ENCODE data around the gene COG1.

Gene COG1

DNA sequence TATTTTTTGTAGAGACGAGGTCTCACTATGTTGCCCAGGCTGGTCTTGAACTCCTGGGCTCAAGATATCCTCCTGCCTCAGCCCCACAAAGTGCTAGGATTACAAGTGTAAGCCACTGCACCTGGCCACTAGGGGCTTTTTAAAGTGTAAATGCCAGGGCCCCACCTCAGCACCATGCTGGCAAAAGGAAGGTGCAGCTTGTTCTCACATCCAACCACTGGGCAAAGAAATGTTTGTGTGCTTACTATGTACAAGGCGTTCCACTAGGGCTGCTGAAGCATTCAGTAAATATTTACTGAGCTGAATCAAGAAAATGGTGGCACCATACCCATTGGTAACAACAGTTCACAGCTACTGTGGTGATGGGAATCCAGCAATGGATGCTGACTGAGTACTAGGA is 22.6 kb downstream of the COG1 start:
- Histone ChIP-seq H3K36me3 (ENCODE audit: control insufficient read depth, insufficient read depth, low read length) (no peaks in the 10 kb centered on the region), H3K27me3 (ENCODE audit: control insufficient read depth, insufficient read depth, low read length) (no peaks in the 10 kb centered on the region), H3K9me3 (ENCODE audit: control insufficient read depth, low read length) (no peaks in the 10 kb centered on the region), H3K4me3 (ENCODE audit: low read depth, low read length) (no peak overlapping the region), H3K4me2 (ENCODE audit: low read length) (no peak overlapping the region), H2AFZ (no peak overlapping the region), H3K27ac (no peak overlapping the region), H3K4me1 (no peaks in the 10 kb centered on the region), H3K79me2 (peaks cover 16% of the 10 kb centered on the region), H3K9ac (no peak overlapping the region)
- TF ChIP-seq, protein P1, sequence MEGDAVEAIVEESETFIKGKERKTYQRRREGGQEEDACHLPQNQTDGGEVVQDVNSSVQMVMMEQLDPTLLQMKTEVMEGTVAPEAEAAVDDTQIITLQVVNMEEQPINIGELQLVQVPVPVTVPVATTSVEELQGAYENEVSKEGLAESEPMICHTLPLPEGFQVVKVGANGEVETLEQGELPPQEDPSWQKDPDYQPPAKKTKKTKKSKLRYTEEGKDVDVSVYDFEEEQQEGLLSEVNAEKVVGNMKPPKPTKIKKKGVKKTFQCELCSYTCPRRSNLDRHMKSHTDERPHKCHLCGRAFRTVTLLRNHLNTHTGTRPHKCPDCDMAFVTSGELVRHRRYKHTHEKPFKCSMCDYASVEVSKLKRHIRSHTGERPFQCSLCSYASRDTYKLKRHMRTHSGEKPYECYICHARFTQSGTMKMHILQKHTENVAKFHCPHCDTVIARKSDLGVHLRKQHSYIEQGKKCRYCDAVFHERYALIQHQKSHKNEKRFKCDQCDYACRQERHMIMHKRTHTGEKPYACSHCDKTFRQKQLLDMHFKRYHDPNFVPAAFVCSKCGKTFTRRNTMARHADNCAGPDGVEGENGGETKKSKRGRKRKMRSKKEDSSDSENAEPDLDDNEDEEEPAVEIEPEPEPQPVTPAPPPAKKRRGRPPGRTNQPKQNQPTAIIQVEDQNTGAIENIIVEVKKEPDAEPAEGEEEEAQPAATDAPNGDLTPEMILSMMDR (IDR thresholded peaks at IDR 0.05): no peak

DNA sequence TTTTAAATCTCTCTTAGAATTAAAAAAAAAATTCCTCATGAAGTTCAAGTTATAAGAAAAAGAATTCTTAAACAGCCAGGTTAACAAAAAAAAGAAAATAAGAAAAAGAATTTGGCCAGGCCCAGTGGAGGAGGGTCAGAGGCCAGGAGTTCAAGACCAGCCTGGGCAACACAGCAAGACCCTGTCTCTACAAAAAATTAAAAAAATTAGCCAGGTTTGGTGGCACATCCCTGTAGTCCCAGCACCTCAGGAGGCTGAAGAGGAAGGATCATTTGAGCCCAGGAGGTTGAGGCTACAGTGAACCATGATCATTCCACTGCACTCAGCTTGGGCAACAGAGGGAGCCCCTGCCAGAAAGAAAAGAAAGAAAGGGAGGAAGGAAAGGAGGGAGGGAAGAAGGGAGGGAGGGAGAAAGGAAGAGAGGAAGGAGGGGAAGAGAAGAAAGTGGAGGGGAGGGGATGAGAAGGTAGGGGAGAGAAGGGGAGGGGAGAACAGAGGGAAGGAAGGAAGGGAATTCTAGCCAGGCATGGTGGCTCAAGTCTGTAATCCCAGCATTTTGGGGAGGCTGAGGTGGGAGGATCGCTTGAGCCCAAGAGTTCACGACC is 30.9 kb downstream of the COG1 start:
- no peak overlapping the region for H3K4me2 ChIP-seq (ENCODE audit: low read length)
- no peaks in the 10 kb centered on the region for H3K27me3 ChIP-seq (ENCODE audit: control insufficient read depth, insufficient read depth, low read length)
- no peak overlapping the region for H2AFZ ChIP-seq

DNA sequence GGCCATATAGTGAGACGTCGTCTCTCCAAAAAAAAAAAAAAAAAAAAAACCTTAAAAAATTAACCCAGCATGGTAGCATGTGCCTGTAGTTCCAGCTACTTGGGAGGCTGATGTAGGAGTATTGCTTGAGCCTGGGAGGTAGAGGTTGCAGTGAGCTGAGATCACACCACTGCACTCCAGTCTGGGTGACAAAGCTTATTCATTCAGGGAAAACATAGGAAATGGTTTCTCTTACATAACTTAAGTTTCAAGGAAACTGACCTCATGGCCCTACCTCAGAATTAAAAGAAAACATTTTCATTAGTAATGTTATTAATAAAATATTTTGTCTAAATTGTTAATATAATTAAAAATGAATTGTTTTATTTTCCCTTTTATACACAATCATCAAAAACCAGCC is 31.4 kb downstream of the COG1 start:
- TF ChIP-seq, protein P1 (IDR thresholded peaks at IDR 0.05): no peak
- H3K4me2 ChIP-seq (ENCODE audit: low read length): no peak overlapping the region
- no peak overlapping the region for H3K9ac ChIP-seq
- H3K4me1 ChIP-seq: peaks cover 4% of the 10 kb centered on the region
- H3K79me2 ChIP-seq: peaks cover 24% of the 10 kb centered on the region
- H3K27me3 ChIP-seq (ENCODE audit: control insufficient read depth, insufficient read depth, low read length): no peaks in the 10 kb centered on the region
- no peak overlapping the region for H3K27ac ChIP-seq
- H3K9me3 ChIP-seq (ENCODE audit: control insufficient read depth, low read length): no peaks in the 10 kb centered on the region
- no peaks in the 10 kb centered on the region for H3K36me3 ChIP-seq (ENCODE audit: control insufficient read depth, insufficient read depth, low read length)
- H2AFZ ChIP-seq: no peak overlapping the region
- no peak overlapping the region for H3K4me3 ChIP-seq (ENCODE audit: low read depth, low read length)

More for the DNA sequence above, 30.9 kb downstream of the COG1 start:
- Histone ChIP-seq H3K27ac (no peak overlapping the region), H3K4me1 (peaks cover 4% of the 10 kb centered on the region), H3K36me3 (ENCODE audit: control insufficient read depth, insufficient read depth, low read length) (no peaks in the 10 kb centered on the region), H3K79me2 (peaks cover 25% of the 10 kb centered on the region), H3K4me3 (ENCODE audit: low read depth, low read length) (no peak overlapping the region), H3K9me3 (ENCODE audit: control insufficient read depth, low read length) (no peaks in the 10 kb centered on the region), H3K9ac (no peak overlapping the region)
- TF ChIP-seq, protein P1 (IDR thresholded peaks at IDR 0.05): no peak

DNA sequence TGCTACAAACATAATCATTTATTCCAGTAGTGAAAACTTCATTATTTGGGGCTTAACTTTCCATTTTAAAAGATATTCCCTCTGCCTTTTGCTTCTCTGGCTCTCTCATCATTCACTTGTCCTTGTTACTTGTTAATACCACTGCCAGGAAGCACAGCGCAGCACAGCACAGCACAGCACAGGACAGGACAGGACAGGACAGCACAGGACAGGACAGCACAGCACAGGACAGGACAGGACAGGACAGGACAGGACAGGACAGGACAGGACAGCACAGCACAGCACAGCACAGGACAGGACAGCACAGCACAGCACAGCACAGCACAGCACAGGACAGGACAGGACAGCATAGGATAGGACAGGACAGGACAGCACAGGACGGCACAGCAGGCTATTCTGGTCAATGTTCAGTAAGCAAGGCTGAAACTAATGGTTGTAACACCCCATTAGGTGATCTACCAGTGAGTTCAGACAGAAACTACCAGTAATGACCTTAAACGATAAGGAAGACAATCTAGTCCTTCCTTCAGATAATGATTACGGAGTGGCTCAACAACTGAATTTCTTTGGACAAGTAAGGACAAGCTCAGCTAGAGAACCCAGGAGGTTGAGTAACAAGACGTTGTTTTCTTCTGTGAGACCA is 31.9 kb downstream of the COG1 start:
- Histone ChIP-seq H3K79me2 (peaks cover 19% of the 10 kb centered on the region), H3K9me3 (ENCODE audit: control insufficient read depth, low read length) (no peaks in the 10 kb centered on the region)

More for the DNA sequence above, 31.9 kb downstream of the COG1 start:
- H3K4me3 ChIP-seq (ENCODE audit: low read depth, low read length): no peak overlapping the region
- H3K27ac ChIP-seq: no peak overlapping the region
- peaks cover 4% of the 10 kb centered on the region for H3K4me1 ChIP-seq
- no peaks in the 10 kb centered on the region for H3K27me3 ChIP-seq (ENCODE audit: control insufficient read depth, insufficient read depth, low read length)
- H2AFZ ChIP-seq: no peak overlapping the region
- no peak overlapping the region for H3K4me2 ChIP-seq (ENCODE audit: low read length)
- no peak overlapping the region for H3K9ac ChIP-seq
- H3K36me3 ChIP-seq (ENCODE audit: control insufficient read depth, insufficient read depth, low read length): no peaks in the 10 kb centered on the region
- TF ChIP-seq, protein P1 (IDR thresholded peaks at IDR 0.05): no peak
